ENCODE measurements around the gene ATP4B. TPM values are rescaled to one million over a fixed set of nuclear protein-coding genes. Genes with fewer than 3 reads are reported as not detected.

The ATP4B gene
- total and polyA plus RNA-seq, 8 donors, result not detected

DNA sequence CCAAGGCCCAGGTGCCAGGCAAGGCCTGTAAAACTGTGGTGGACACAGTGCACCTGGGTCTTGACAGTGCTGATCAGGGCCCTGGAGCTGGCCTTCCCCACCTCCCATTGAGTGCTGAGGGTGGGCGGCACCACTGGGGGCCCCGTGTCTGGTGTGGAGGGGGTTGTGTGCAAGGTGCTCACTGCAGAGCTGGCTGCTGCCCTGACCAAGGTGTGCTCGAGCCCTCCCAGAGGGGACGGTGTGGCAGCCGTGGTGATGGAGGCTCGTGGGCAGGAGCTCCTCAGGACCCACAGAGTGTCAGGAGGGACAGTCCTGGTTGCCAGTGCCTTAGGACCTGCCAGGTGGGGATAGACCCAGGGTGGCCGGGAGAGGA lies 23.0 kb downstream of the ATP4B start:
- H3K4me3 ChIP-seq, result no peak overlapping the region
- ATAC-seq (no peak), FAIRE-seq (no peak), DNase-seq (peak in 3 of 6 donors; percentile 6 to 62 (median 33))
- no peaks in the 10 kb centered on the region for H3K9me3 ChIP-seq
- intact Hi-C loops (cut with DNase I), result no loop called here
- no peaks in the 10 kb centered on the region for H3K27me3 ChIP-seq
- TF ChIP-seq, protein P1, sequence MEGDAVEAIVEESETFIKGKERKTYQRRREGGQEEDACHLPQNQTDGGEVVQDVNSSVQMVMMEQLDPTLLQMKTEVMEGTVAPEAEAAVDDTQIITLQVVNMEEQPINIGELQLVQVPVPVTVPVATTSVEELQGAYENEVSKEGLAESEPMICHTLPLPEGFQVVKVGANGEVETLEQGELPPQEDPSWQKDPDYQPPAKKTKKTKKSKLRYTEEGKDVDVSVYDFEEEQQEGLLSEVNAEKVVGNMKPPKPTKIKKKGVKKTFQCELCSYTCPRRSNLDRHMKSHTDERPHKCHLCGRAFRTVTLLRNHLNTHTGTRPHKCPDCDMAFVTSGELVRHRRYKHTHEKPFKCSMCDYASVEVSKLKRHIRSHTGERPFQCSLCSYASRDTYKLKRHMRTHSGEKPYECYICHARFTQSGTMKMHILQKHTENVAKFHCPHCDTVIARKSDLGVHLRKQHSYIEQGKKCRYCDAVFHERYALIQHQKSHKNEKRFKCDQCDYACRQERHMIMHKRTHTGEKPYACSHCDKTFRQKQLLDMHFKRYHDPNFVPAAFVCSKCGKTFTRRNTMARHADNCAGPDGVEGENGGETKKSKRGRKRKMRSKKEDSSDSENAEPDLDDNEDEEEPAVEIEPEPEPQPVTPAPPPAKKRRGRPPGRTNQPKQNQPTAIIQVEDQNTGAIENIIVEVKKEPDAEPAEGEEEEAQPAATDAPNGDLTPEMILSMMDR (IDR thresholded peaks at IDR 0.05), result no peak
- 93 to 98% methylated on average over 7 of the region's 7 CpGs for WGBS, 2 donors
- no peak overlapping the region for H3K27ac ChIP-seq
- H3K36me3 ChIP-seq, result peaks cover 0 to 18% (median 4%) of the 10 kb centered on the region in 3 donors
- no peaks in the 10 kb centered on the region for H3K4me1 ChIP-seq

DNA sequence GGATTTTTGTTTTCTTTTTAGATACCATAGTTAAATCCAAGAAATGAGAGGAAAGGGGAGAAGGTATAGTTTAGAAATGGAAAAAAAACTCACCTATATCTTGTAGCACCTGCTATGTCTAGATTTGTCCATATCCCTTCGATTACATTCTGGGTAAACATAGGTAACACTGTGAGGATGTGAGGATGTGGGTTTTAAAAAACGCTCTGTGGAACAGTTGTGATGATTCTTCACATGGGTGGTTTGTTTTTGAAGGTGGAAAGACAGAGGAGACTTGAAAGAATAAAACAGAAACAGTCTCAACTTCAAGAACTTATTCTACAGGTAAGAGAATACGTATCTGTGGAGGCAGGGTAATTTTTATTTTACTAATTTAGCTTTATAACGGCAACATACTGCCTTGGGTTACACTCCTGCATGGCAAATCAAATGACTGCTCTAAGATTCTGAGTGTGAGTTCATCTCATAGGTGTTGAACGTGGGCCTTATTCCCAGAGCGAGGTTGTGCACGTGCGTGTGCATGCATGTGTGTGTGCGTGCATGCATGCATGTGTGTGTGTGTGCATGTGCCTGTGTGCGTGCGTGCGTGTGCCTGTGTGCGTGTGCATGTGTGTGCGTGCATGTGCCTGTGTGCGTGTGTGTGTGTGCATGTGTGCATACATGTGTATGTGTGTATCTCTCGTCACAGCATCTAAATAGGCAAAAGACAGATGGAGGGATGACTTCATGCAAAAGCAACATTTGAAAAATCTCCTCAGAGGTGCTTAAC lies 23.5 kb downstream of the ATP4B start:
- H3K36me3 ChIP-seq, result peaks cover 0 to 18% (median 4%) of the 10 kb centered on the region in 3 donors
- H3K9me3 ChIP-seq, result no peaks in the 10 kb centered on the region
- H3K27me3 ChIP-seq, result no peaks in the 10 kb centered on the region
- no peaks in the 10 kb centered on the region for H3K4me1 ChIP-seq
- H3K4me3 ChIP-seq, result no peak overlapping the region
- H3K27ac ChIP-seq, result no peak overlapping the region
- FAIRE-seq (no peak), DNase-seq (peak in 1 of 6 donors; percentile 12), ATAC-seq (no peak)
- TF ChIP-seq, protein P1 (IDR thresholded peaks at IDR 0.05), result no peak
- 94 to 95% methylated on average over 16 of the region's 16 CpGs for WGBS, 2 donors
- intact Hi-C loops (cut with DNase I), result no loop called here

GRCh38 chr13:113633485-113633873 lies 24.5 kb downstream of the ATP4B start:
- H3K4me3 ChIP-seq, result no peak overlapping the region
- intact Hi-C loops (cut with DNase I), result no loop called here
- no peak for FAIRE-seq

GRCh38 chr13:113632706-113633484 lies 25.1 kb downstream of the ATP4B start:
- ATAC-seq (no peak), DNase-seq (peak in 3 of 6 donors; percentile 2 to 31 (median 25)), FAIRE-seq (no peak)
- Histone ChIP-seq H3K4me3 (no peak overlapping the region), H3K4me1 (no peaks in the 10 kb centered on the region), H3K36me3 (peaks cover 0 to 18% (median 4%) of the 10 kb centered on the region in 3 donors), H3K9me3 (no peaks in the 10 kb centered on the region), H3K27ac (no peak overlapping the region), H3K27me3 (no peaks in the 10 kb centered on the region)
- WGBS, 2 donors, result 95% methylated on average over 37 to 38 of the region's 38 CpGs
- TF ChIP-seq, protein P1 (IDR thresholded peaks at IDR 0.05), result no peak
- intact Hi-C loops (cut with DNase I), result no loop called here

More at GRCh38 chr13:113633485-113633873, 24.5 kb downstream of the ATP4B start:
- H3K4me1 ChIP-seq, result no peaks in the 10 kb centered on the region
- H3K27me3 ChIP-seq, result no peaks in the 10 kb centered on the region
- 95 to 96% methylated on average over 18 of the region's 18 CpGs for WGBS, 2 donors
- ATAC-seq (no peak), DNase-seq (peak in 3 of 6 donors; percentile 4 to 39 (median 28))
- peaks cover 0 to 18% (median 4%) of the 10 kb centered on the region in 3 donors for H3K36me3 ChIP-seq
- H3K9me3 ChIP-seq, result no peaks in the 10 kb centered on the region
- no peak overlapping the region for H3K27ac ChIP-seq
- TF ChIP-seq, protein P1 (IDR thresholded peaks at IDR 0.05), result no peak

Measured in pancreas (tissue), 10 donors.